A673 (cell line): ENCODE results near the gene KRT28. TPM values are rescaled to one million over a fixed set of nuclear protein-coding genes. Genes with fewer than 3 reads are reported as not detected.

Experiments used
- BruUV-seq: library from RNA; stranded (reverse); fragments of 400-500 nt; replicated peaks from 2 replicates; lab custom pipeline; 2021; lab: Mats Ljungman, UMichigan
- CTCF ChIA-PET: fragments of 300-600 bp; sonication (Branson Sonifier 250); formaldehyde crosslinking; loops from one replicate; lab custom pipeline; 2022; ENCODE audit warnings: antibody characterized with exemption; lab: Charles Lee
- POLR2A ChIA-PET: fragments of 300-600 bp; sonication (Branson Sonifier 250); formaldehyde crosslinking; loops from one replicate; lab custom pipeline; 2022; ENCODE audit warnings: antibody characterized with exemption; ENCODE audit not compliant: low non-redundant PET; lab: Charles Lee
- DNase-seq: peaks from one replicate; pipeline ENCODE4 v3.0.0-alpha.2; 2015; ENCODE audit warnings: low spot score
- H3K27ac ChIP-seq: fragments of 200-600 bp; sonication (generic); 2 replicates; pipeline ENCODE4 v1.5.1; 2016; ENCODE audit warnings: mixed run types, low read depth, mild to moderate bottlenecking, mixed read lengths, antibody characterized with exemption, low read length; ENCODE audit not compliant: poor library complexity, severe bottlenecking
- H3K27me3 ChIP-seq: fragments of 200-600 bp; sonication (generic); replicated peaks from 2 replicates; pipeline ENCODE4 v1.6.1; 2017; ENCODE audit warnings: mixed run types, low read depth, mild to moderate bottlenecking, mixed read lengths, antibody characterized with exemption, low read length; ENCODE audit not compliant: insufficient read depth, poor library complexity
- H3K36me3 ChIP-seq: fragments of 200-600 bp; sonication (generic); 2 replicates; pipeline ENCODE4 v1.6.1; 2016; ENCODE audit warnings: mixed run types, mild to moderate bottlenecking, mixed read lengths, antibody characterized with exemption, low read length; ENCODE audit not compliant: insufficient read depth, poor library complexity, severe bottlenecking
- H3K4me1 ChIP-seq: fragments of 200-600 bp; sonication (generic); 2 replicates; pipeline ENCODE4 v1.6.1; 2017; ENCODE audit warnings: mixed run types, mild to moderate bottlenecking, mixed read lengths, antibody characterized with exemption, low read length; ENCODE audit not compliant: insufficient read depth, poor library complexity, severe bottlenecking
- H3K4me3 ChIP-seq: fragments of 200-600 bp; sonication (generic); 2 replicates; pipeline ENCODE4 v1.5.1; 2016; ENCODE audit warnings: low read depth, mixed run types, mild to moderate bottlenecking, mixed read lengths, low read length; ENCODE audit not compliant: poor library complexity, severe bottlenecking
- H3K9me3 ChIP-seq: fragments of 200-600 bp; sonication (generic); 2 replicates; pipeline ENCODE4 v1.6.1; 2016; ENCODE audit warnings: mixed run types, low read depth, mild to moderate bottlenecking, mixed read lengths, antibody characterized with exemption, low read length; ENCODE audit not compliant: poor library complexity, severe bottlenecking
- CTCF ChIP-seq: fragments of 300-800, 200-600 bp; sonication (generic); conservative IDR thresholded peaks from 2 replicates; pipeline ENCODE4 v1.5.1; 2017; ENCODE audit warnings: low read depth, mild to moderate bottlenecking, antibody characterized with exemption, low read length, moderate library complexity, mixed read lengths
- EZH2 ChIP-seq: fragments of 200-600 bp; sonication (generic); IDR thresholded peaks from 2 replicates; pipeline ENCODE4 v1.6.1; 2017; ENCODE audit warnings: borderline replicate concordance, low read depth, mild to moderate bottlenecking, mixed read lengths, antibody characterized with exemption, low read length; ENCODE audit not compliant: poor library complexity, severe bottlenecking
- intact Hi-C: fragments of 100-400 bp; cut with micrococcal nuclease; formaldehyde crosslinking; loops from one replicate; pipeline ENCODE4 v1.10.0; 2022; ENCODE audit not compliant: unreplicated experiment
- total RNA-seq: library from RNA; stranded (reverse); gene quantifications from 2 replicates; pipeline ENCODE4 v1.2.3, GENCODE V29; 2021

Gene KRT28
- total RNA-seq, 1 experiment from 2014 or later, result not detected

DNA sequence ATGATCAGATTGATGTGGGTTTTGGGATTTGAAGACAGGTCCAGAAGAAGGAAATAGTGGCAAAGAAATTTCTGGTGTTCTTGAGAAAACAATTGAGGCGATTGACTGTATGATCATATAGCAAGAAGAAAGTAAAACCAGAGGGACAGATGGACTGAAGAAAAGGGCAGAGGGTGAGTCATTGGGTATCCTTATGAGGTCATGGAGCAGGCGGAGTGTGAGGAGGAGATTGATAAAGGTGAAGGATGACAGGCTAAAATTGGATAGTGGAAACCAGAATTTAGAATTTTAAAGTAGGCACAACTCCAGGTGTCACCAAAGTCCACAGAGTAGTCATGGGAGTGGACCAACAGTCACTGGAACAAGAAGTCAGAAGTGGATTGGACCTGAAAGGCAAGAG, 1.4 kb upstream of the KRT28 start:
- Histone ChIP-seq H3K9me3 (no peaks in the 10 kb centered on the region), H3K36me3 (no peaks in the 10 kb centered on the region), H3K27ac (no peak overlapping the region), H3K4me1 (no peaks in the 10 kb centered on the region), H3K27me3 (no peaks in the 10 kb centered on the region), H3K4me3 (no peak overlapping the region)
- POLR2A ChIA-PET, result no interaction called here
- CTCF ChIA-PET, result no interaction called here
- TF ChIP-seq EZH2 (no peak), CTCF (no peak)
- intact Hi-C loops, result loop anchor here (5.0 kb wide), 3 partner anchors 106 to 746 kb away; partner anchors contain the start of gene KRTAP4-5
- no TSS peak for BruUV-seq
- DNase-seq, result no peak

DNA sequence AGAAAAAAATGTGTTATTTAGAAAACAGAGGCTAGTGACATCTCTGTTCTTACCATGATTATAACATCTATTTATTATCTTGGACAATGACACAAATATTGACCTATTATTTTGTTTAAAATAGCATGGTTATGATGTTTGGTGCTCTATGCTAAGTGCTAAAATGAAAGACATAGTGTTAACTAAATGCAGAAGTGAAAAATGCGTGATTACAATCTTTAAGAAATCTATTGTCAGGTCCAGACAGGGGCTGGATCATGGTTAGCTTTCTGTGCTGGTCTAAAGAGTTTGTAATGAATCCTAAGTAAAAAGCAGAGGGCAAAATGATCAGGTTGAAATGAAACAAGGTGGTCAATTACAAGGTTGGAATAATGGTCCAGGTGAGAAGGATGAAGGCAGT, 622 bp upstream of the KRT28 start:
- no peak overlapping the region for H3K27ac ChIP-seq
- TF ChIP-seq CTCF (no peak), EZH2 (no peak)
- POLR2A ChIA-PET, result no interaction called here
- H3K36me3 ChIP-seq, result no peaks in the 10 kb centered on the region
- no peak for DNase-seq
- H3K27me3 ChIP-seq, result no peaks in the 10 kb centered on the region
- H3K4me3 ChIP-seq, result no peak overlapping the region
- H3K9me3 ChIP-seq, result no peaks in the 10 kb centered on the region
- CTCF ChIA-PET, result no interaction called here
- intact Hi-C loops, result loop anchor here (5.0 kb wide), 3 partner anchors 107 to 747 kb away; partner anchors contain the start of gene KRTAP4-5
- no TSS peak for BruUV-seq
- no peaks in the 10 kb centered on the region for H3K4me1 ChIP-seq

DNA sequence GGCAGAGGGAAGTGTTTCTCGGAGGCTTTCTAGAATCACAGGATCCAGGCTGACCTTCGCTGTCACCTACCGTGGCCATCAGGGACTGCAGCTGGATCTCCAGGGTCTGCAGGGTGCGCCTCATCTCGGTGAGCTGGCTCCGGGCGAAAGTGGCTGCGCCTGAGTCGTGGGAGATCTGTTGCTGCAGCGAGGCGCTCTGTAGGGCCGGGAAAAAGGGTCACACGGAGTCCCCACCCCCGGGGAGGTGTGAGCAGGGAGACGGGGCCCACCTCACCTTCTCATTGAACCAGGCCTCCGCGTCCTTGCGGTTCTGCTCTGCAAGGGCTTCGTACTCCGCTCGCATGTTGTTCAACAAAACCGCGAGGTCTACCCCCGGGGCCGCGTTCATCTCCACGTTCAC, 2.9 kb downstream of the KRT28 start:
- ChIA-PET CTCF (no interaction called here), POLR2A (no interaction called here)
- Histone ChIP-seq H3K27ac (no peak overlapping the region), H3K27me3 (no peaks in the 10 kb centered on the region), H3K9me3 (no peaks in the 10 kb centered on the region), H3K4me1 (no peaks in the 10 kb centered on the region), H3K36me3 (no peaks in the 10 kb centered on the region), H3K4me3 (no peak overlapping the region)
- no peak for DNase-seq
- TF ChIP-seq CTCF (no peak), EZH2 (no peak)
- BruUV-seq, result no TSS peak
- intact Hi-C loops, result no loop called here
